ENCODE data around the gene SFXN1. TPM values are rescaled to one million over a fixed set of nuclear protein-coding genes. Genes with fewer than 3 reads are reported as not detected.

SFXN1 gene
- polyA plus RNA-seq, 3 donors, result 5.8 to 10.3 (median 8.3) TPM

GRCh38 chr5:175484322-175484721 lies 6.0 kb downstream of the SFXN1 start:
- peaks cover 84% of the 10 kb centered on the region for H3K79me2 ChIP-seq (ENCODE audit: insufficient read depth, low read length)
- intact Hi-C loops (cut with micrococcal nuclease), result no loop called here
- no peak overlapping the region for H2AFZ ChIP-seq (ENCODE audit: insufficient read depth, low read depth, low read length, poor library complexity, severe bottlenecking)
- 96% methylated on average over 21 of the region's 26 CpGs for WGBS (ENCODE audit: insufficient coverage)
- H3K9me3 ChIP-seq (replicated peaks in 1 of 2; ENCODE audit: control insufficient read depth in 1 of 2, insufficient read depth in 1 of 2, low read length in 2 of 2), result no peaks in the 10 kb centered on the region
- H3K4me3 Mint-ChIP-seq, result no peak overlapping the region
- H3K36me3 ChIP-seq (replicated peaks in 1 of 2; ENCODE audit: control insufficient read depth in 1 of 2, insufficient read depth in 2 of 2, low read length in 2 of 2), result peaks cover 2 to 8% of the 10 kb centered on the region in 2 donors
- peaks cover 0 to 1% (median 0%) of the 10 kb centered on the region in 3 donors for H3K27me3 Mint-ChIP-seq (ENCODE audit: low read depth in 3 of 3)
- no peaks in the 10 kb centered on the region for H4K20me1 ChIP-seq (ENCODE audit: insufficient read depth, low read length)
- no peak for DNase-seq
- no peaks in the 10 kb centered on the region for H3K9me3 Mint-ChIP-seq
- no peak overlapping the region for H3K4me3 ChIP-seq (replicated peaks in 1 of 3; ENCODE audit: low read depth in 2 of 3, low read length in 3 of 3)
- H3K36me3 Mint-ChIP-seq, result peaks cover 32 to 47% of the 10 kb centered on the region in 2 donors
- H3K4me1 Mint-ChIP-seq, result peaks cover 14% of the 10 kb centered on the region
- no peak for TF ChIP-seq CTCF (IDR thresholded peaks at IDR 0.05)
- no peak overlapping the region for H3K9ac ChIP-seq (ENCODE audit: insufficient read depth, low read length, poor library complexity, severe bottlenecking)
- no peaks in the 10 kb centered on the region for H3K27me3 ChIP-seq (ENCODE audit: control insufficient read depth in 2 of 2, insufficient read depth in 2 of 2, low read length in 2 of 2)
- H3K27ac ChIP-seq (ENCODE audit: low read depth in 1 of 2, low read length in 2 of 2), result no peak overlapping the region
- H3K4me2 ChIP-seq (replicated peaks; ENCODE audit: extremely low read depth, low read length, poor library complexity, severe bottlenecking), result no peak overlapping the region
- H3K4me1 ChIP-seq (ENCODE audit: control insufficient read depth in 1 of 2, insufficient read depth in 2 of 2, low read length in 2 of 2), result peaks cover 5 to 12% of the 10 kb centered on the region in 2 donors
- no peak overlapping the region for H3K27ac Mint-ChIP-seq

- peaks cover 2 to 8% of the 10 kb centered on the region in 2 donors for H3K36me3 ChIP-seq (replicated peaks in 1 of 2; ENCODE audit: control insufficient read depth in 1 of 2, insufficient read depth in 2 of 2, low read length in 2 of 2)
- no peak for DNase-seq
- H3K27me3 ChIP-seq (ENCODE audit: control insufficient read depth in 2 of 2, insufficient read depth in 2 of 2, low read length in 2 of 2), result no peaks in the 10 kb centered on the region
- Mint-ChIP-seq H3K4me1 (peaks cover 11% of the 10 kb centered on the region), H3K36me3 (peaks cover 34 to 47% of the 10 kb centered on the region in 2 donors), H3K9me3 (no peaks in the 10 kb centered on the region), H3K27me3 (ENCODE audit: low read depth in 3 of 3) (peaks cover 0 to 1% (median 0%) of the 10 kb centered on the region in 3 donors), H3K4me3 (no peak overlapping the region), H3K27ac (no peak overlapping the region)
- H3K4me3 ChIP-seq (replicated peaks in 1 of 3; ENCODE audit: low read depth in 2 of 3, low read length in 3 of 3), result no peak overlapping the region
- WGBS (ENCODE audit: insufficient coverage), result 83% methylated on average over 2 of the region's 4 CpGs
- H4K20me1 ChIP-seq (ENCODE audit: insufficient read depth, low read length), result no peaks in the 10 kb centered on the region
- H3K4me2 ChIP-seq (replicated peaks; ENCODE audit: extremely low read depth, low read length, poor library complexity, severe bottlenecking), result no peak overlapping the region
- peaks cover under 1 to 7% of the 10 kb centered on the region in 2 donors for H3K4me1 ChIP-seq (ENCODE audit: control insufficient read depth in 1 of 2, insufficient read depth in 2 of 2, low read length in 2 of 2)
- no peak overlapping the region for H3K9ac ChIP-seq (ENCODE audit: insufficient read depth, low read length, poor library complexity, severe bottlenecking)
- peaks cover 79% of the 10 kb centered on the region for H3K79me2 ChIP-seq (ENCODE audit: insufficient read depth, low read length)
- intact Hi-C loops (cut with micrococcal nuclease), result no loop called here
- no peaks in the 10 kb centered on the region for H3K9me3 ChIP-seq (replicated peaks in 1 of 2; ENCODE audit: control insufficient read depth in 1 of 2, insufficient read depth in 1 of 2, low read length in 2 of 2)
- no peak for TF ChIP-seq CTCF (IDR thresholded peaks at IDR 0.05)
- H3K27ac ChIP-seq (ENCODE audit: low read depth in 1 of 2, low read length in 2 of 2), result no peak overlapping the region
- H2AFZ ChIP-seq (ENCODE audit: insufficient read depth, low read depth, low read length, poor library complexity, severe bottlenecking), result no peak overlapping the region
These were observed 6.5 kb downstream of the SFXN1 start for GRCh38 chr5:175484829-175485228.

Measured in CD14-positive monocyte (primary cell).